ENCODE results near the gene DUSP15. TPM values are rescaled to one million over a fixed set of nuclear protein-coding genes. Genes with fewer than 3 reads are reported as not detected.

The DUSP15 gene
- polyA plus RNA-seq, 3 donors, result not detected

GRCh38 chr20:31858760-31859083 lies 11.6 kb downstream of the DUSP15 start:
- Histone ChIP-seq H4K20me1 (ENCODE audit: insufficient read depth, low read length) (no peaks in the 10 kb centered on the region), H2AFZ (ENCODE audit: insufficient read depth, low read depth, low read length, poor library complexity, severe bottlenecking) (no peak overlapping the region), H3K4me1 (ENCODE audit: control insufficient read depth in 1 of 2, insufficient read depth in 2 of 2, low read length in 2 of 2) (peaks cover 11 to 22% of the 10 kb centered on the region in 2 donors), H3K9me3 (replicated peaks in 1 of 2; ENCODE audit: control insufficient read depth in 1 of 2, insufficient read depth in 1 of 2, low read length in 2 of 2) (peaks cover 0 to 7% of the 10 kb centered on the region in 2 donors), H3K4me3 (replicated peaks in 1 of 3; ENCODE audit: low read depth in 2 of 3, low read length in 3 of 3) (no peak overlapping the region), H3K79me2 (ENCODE audit: insufficient read depth, low read length) (no peaks in the 10 kb centered on the region), H3K9ac (ENCODE audit: insufficient read depth, low read length, poor library complexity, severe bottlenecking) (no peak overlapping the region), H3K36me3 (replicated peaks in 1 of 2; ENCODE audit: control insufficient read depth in 1 of 2, insufficient read depth in 2 of 2, low read length in 2 of 2) (no peaks in the 10 kb centered on the region), H3K27me3 (ENCODE audit: control insufficient read depth in 2 of 2, insufficient read depth in 2 of 2, low read length in 2 of 2) (peaks cover 24 to 33% of the 10 kb centered on the region in 2 donors), H3K27ac (ENCODE audit: low read depth in 1 of 2, low read length in 2 of 2) (no peak overlapping the region), H3K4me2 (replicated peaks; ENCODE audit: extremely low read depth, low read length, poor library complexity, severe bottlenecking) (no peak overlapping the region)
- DNase-seq, result no peak
- Mint-ChIP-seq H3K4me3 (no peak overlapping the region), H3K36me3 (peaks cover 0 to 3% of the 10 kb centered on the region in 2 donors), H3K27ac (no peak overlapping the region), H3K9me3 (peaks cover 0 to 9% (median 0%) of the 10 kb centered on the region in 7 donors), H3K4me1 (peaks cover 16% of the 10 kb centered on the region), H3K27me3 (ENCODE audit: low read depth in 3 of 3) (peaks cover 35 to 39% (median 36%) of the 10 kb centered on the region in 3 donors)
- no peak for TF ChIP-seq CTCF (IDR thresholded peaks at IDR 0.05)
- intact Hi-C loops (cut with micrococcal nuclease), result loop anchor here in 1 of 2 donors (10.0 kb wide), 1 partner anchor 236 kb away; no protein-coding TSS in a partner anchor
- 0% methylated on average over 1 of the region's 3 CpGs for WGBS (ENCODE audit: insufficient coverage)

GRCh38 chr20:31857861-31858759 lies 12.2 kb downstream of the DUSP15 start:
- H3K36me3 ChIP-seq (replicated peaks in 1 of 2; ENCODE audit: control insufficient read depth in 1 of 2, insufficient read depth in 2 of 2, low read length in 2 of 2), result no peaks in the 10 kb centered on the region
- Mint-ChIP-seq H3K4me1 (peaks cover 16% of the 10 kb centered on the region), H3K27me3 (ENCODE audit: low read depth in 3 of 3) (peaks cover 34 to 36% (median 35%) of the 10 kb centered on the region in 3 donors), H3K4me3 (no peak overlapping the region), H3K9me3 (peaks cover 0 to 9% (median 0%) of the 10 kb centered on the region in 7 donors), H3K27ac (no peak overlapping the region), H3K36me3 (peaks cover 0 to 3% of the 10 kb centered on the region in 2 donors)
- no peak overlapping the region for H3K9ac ChIP-seq (ENCODE audit: insufficient read depth, low read length, poor library complexity, severe bottlenecking)
- DNase-seq, result no peak
- H3K4me1 ChIP-seq (ENCODE audit: control insufficient read depth in 1 of 2, insufficient read depth in 2 of 2, low read length in 2 of 2), result peaks cover 11 to 22% of the 10 kb centered on the region in 2 donors
- peaks cover 24 to 33% of the 10 kb centered on the region in 2 donors for H3K27me3 ChIP-seq (ENCODE audit: control insufficient read depth in 2 of 2, insufficient read depth in 2 of 2, low read length in 2 of 2)
- no peak overlapping the region for H3K4me3 ChIP-seq (replicated peaks in 1 of 3; ENCODE audit: low read depth in 2 of 3, low read length in 3 of 3)
- H3K9me3 ChIP-seq (replicated peaks in 1 of 2; ENCODE audit: control insufficient read depth in 1 of 2, insufficient read depth in 1 of 2, low read length in 2 of 2), result peaks cover 0 to 7% of the 10 kb centered on the region in 2 donors
- H3K4me2 ChIP-seq (replicated peaks; ENCODE audit: extremely low read depth, low read length, poor library complexity, severe bottlenecking), result no peak overlapping the region
- no peaks in the 10 kb centered on the region for H4K20me1 ChIP-seq (ENCODE audit: insufficient read depth, low read length)
- H2AFZ ChIP-seq (ENCODE audit: insufficient read depth, low read depth, low read length, poor library complexity, severe bottlenecking), result no peak overlapping the region
- intact Hi-C loops (cut with micrococcal nuclease), result loop anchor here in 1 of 2 donors (10.0 kb wide), 1 partner anchor 237 kb away; no protein-coding TSS in a partner anchor
- WGBS (ENCODE audit: insufficient coverage), result 85% methylated on average over 11 of the region's 15 CpGs
- H3K79me2 ChIP-seq (ENCODE audit: insufficient read depth, low read length), result no peaks in the 10 kb centered on the region
- TF ChIP-seq CTCF (IDR thresholded peaks at IDR 0.05), result no peak
- no peak overlapping the region for H3K27ac ChIP-seq (ENCODE audit: low read depth in 1 of 2, low read length in 2 of 2)

Data from CD14-positive monocyte (primary cell).